Measurements from ENCODE around the gene BBC3. TPM values are rescaled to one million over a fixed set of nuclear protein-coding genes. Genes with fewer than 3 reads are reported as not detected.

Gene BBC3
- polyA plus RNA-seq, 3 donors = 1.1 to 2.9 (median 2.1) TPM

DNA sequence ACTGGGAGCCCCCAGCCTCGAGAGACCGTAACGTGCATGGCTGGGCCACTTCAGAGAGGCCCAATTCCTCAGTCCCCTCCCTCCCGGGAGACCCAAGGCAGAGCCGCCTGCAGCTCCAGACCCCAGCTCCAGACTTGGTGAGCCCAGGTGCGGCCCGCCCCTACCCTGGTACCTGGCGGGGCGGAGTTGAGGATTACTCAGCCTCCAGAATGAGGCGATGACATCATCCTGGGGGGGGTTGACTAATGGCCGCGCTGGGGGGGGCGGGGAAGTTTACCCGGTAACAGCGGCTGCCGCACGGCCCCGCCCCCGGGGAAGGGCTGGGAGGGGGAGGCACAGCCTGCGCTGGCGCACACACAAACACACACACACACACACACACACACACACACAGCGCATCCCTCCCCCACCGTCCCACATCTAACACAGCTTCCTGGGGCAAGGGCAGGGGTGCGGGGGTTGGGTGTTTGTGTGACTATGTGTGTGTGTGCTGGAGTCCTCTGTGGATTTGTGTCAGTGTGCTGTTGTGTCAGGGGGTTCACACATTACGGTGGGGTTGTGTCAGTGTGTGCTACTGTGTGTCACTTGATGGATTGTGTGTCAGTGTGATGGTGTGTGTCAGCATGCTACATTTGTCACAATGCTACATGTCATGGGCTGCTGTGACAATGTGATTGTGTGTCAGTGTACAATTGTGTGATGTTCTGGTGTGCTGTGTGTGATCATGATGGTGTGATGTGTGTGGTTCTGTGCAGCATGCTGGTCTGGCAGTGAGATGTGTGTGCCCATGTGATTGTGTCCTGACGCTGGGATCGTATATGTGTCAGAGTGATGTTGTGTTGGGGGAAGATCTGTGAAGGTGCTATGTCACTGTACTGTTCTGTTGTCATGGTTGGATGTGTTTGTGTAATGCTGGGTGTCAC lies 10.3 kb upstream of the BBC3 start:
- no peak for DNase-seq (ENCODE audit: extremely low read depth in 1 of 11, low read depth in 9 of 11, low spot score in 4 of 11)

DNA sequence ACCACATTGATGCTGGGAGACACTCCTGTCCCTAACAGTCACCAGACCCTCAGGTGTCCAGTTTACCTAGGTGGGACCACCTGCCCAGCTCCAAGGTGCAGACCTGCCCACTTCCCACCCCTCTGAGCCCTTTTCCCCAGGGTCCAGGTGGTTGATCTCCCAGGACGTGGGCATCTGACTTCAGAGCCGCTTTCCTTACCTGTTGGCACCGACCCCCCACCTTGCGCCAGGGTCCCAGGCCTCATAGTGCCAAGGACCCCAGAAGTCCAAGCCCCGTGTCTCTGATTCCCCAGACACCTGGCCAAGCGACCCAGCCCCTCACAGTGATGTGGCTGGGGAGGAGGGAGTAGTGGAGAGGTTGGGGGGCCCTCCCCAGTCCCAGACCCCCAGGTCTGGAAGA lies 9.6 kb upstream of the BBC3 start:
- DNase-seq (ENCODE audit: extremely low read depth in 1 of 11, low read depth in 9 of 11, low spot score in 4 of 11) = no peak

DNA sequence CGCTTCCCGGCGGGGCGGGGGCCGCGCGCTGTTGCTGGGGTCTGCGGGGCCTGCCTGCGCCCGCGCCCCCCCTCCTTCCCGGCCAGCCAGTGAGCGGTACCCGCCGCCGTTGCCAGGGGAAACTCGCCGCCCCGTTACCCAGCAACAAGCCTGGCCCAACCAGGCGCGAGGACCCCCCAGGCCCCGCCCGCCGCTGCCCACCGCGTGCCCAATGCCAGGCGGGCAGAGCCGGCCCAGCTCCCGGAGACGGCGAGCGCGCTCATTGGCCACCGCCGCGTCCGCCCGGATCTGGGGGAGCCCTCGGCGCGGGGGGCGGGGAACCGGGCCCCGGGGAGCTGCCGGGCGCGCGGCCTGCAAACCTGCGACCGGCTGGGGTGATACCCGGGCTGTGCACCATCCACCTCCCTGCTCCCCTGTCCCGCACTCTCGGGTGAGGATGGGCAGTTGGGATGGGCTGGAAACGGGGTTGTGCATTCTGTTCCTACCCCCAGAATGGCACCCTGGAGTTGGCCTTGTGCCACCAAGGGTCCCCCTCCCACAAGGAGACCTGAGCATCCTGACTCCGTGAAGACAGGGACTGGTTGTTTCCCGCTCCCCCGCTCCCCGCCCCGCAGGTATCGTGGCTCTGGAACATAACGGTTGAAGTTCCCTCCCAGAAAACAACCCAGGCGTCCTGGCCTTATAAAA lies 8.8 kb upstream of the BBC3 start:
- no peak for DNase-seq (ENCODE audit: extremely low read depth in 1 of 11, low read depth in 9 of 11, low spot score in 4 of 11)

DNA sequence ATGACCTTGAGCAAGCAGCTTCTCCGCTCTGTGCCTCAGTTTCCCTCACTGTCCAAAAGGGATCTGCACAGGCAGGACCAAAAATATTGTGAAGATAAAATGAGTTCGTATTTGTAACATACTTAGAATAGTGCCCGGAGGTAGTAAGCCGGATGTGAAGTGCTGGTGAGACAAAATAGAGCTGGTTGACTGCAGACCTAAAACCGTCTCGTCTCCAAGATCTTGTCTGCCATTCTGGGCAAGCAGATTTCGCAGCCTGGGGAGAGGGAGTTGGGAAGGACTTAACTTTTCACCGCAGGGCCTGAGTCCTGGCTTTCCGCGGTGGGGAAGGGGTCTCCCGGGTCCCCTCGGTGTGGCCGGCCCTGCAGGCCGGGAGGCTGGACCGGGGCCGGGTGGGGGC lies 8.2 kb upstream of the BBC3 start:
- DNase-seq (ENCODE audit: extremely low read depth in 1 of 11, low read depth in 9 of 11, low spot score in 4 of 11) = no peak

DNA sequence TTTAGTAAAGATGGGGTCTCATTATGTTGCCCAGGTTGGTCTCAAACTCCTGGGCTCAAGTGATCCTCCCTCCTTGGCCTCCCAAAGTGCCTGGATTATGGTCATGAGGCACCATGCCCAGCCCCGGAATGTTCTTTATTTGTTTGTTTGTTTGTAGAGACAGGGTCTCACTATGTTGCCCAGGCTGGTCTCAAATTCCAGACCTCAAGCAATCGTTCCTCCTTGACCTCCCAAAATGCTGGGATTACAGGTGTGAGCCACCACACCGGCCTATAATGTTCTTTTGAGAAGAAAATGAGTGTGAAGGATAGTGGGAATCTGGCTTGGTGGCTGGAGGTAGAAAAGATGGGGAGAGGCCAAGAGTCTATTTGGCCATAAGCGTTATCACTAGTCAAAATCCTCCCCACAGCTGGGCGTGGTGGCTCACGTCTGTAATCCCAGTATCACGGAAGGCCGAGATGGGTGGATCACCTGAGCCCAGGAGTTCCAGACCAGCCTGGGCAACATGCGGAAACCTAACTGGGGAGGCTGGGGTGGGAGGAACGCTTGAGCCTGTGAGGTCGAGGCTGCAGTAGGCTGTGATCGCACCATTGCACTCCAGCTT lies 5.2 kb upstream of the BBC3 start:
- no peak for DNase-seq (ENCODE audit: extremely low read depth in 1 of 11, low read depth in 9 of 11, low spot score in 4 of 11)

DNA sequence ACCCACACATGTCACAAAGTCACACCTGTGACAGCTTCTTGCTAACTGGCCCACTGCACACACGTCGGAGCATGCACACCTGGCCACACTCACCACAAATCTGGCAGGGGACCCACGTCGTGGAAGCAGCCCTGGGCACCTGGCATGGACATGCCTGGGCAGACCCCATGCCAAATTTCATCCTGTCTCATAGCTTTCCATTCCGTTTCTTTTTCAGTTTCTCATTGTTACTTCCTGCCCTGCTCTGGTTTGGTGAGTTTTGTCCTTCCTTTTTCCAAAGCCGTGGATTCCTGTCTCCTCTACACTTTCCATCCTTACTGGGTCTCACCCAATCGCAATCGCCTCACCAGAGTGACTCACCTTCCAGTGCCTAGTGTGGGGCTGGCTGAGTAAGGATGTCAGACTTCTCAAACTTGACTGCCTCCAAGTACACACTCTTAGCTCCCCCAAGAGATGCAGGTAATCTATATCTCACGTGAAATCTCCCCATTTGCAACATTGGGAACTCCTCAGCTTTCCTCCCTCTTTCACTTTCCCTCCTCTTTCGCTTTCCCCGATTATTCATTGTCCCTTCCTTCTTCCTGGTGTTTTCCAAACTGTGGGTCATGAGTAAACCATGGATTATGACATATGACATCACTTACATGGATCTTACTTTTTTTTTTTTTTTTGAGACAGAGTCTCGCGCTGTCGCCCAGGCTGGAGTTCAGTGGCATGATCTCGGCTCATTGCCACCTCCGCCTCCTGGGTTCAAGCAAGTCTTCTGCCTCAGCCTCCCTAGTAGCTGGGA lies 1.6 kb upstream of the BBC3 start:
- DNase-seq (ENCODE audit: extremely low read depth in 1 of 11, low read depth in 9 of 11, low spot score in 4 of 11) = no peak

DNA sequence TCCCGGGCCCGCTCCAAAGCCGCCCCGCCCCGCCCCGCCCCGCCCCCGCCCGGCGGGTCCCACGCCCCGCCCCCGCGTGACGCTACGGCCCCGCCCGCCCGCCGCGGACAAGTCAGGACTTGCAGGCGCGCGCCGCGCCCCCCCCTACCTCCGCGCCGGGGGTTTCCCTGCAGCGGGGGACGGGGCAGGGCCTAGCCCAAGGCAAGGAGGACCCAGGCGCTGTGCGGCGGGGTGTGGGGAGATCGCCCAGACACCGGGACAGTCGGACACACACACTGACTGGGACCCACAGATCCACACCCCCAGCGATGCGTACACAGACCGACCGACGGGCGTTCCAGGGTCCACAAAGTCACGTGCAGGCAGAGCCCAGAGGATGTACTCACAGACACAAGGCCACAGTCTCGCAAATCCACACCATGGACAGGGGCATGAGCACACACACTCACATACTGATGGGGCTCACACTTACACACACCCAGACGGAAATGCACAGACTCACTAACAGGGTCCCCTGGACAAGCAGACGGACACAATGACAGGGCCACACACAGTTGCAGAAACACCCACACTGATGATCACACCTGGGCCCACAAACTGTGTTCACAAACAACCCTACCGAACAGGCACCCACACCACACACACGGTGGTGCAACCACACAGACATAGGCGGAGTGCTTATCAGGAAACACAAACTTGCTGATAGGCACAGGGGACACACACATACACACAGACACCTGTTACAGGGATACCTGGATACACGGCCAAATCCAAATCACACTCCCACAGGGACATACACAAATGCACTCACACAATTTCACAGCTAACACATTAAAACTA lies 436 bp upstream of the BBC3 start:
- peak in 2 of 11 donors; percentile 64 to 67 for DNase-seq (ENCODE audit: extremely low read depth in 1 of 11, low read depth in 9 of 11, low spot score in 4 of 11)

DNA sequence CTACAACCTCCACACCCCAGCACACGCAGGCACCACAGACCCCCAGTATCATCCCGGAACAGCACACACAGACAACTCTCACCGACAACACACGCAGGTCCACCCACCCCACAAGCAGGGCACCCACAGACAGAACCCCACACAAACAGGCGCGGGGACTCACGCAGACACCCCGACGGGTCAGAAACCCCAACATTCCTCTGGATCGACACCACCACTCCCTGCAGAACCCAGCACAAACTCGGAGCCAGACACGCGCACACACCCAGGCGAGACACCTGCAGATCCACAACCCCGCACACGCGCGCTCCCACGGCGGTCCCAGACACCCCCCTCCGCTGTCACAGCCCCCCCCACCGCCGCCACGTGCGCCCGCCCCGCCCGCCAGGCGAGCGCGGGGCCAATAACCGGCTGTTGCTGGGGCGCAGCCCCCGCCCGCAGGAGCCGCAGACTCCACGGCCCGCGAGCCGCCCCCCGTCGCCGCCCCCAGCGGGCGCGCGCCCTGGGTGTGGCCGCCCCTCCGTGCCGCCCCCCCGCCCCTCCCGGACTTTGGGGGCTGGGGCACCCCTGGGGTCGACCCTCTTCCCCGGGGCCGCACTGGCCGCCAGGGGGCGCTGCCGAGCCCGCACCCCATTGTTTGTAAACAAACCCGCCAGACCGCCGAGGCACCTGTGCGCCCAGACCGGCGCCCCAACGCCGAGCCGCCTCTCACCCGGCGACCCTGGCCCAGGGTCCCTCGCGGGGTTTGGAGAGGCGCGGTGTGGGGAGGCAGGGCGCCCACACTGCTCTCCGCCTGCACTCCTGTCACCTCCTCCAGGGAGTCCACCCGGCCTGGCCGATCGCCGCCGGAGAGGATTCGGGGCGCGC lies 712 bp downstream of the BBC3 start:
- DNase-seq (ENCODE audit: extremely low read depth in 1 of 11, low read depth in 9 of 11, low spot score in 4 of 11) = no peak

DNA sequence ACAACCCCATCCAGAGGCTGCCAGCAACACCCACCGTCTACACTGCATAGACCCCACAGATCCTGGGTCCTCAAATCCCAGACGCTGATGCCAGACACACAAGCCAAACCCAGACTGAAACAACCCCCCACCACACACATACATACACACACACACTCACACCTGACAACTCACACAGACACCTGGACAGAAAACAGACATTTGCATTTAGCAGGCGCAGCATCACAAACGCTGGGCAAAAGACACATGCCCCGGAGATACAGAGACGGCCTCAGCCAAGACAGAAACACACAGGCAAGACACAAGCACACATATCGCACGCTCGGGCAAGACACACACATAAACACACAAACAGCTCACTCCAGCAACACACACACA lies 1.3 kb downstream of the BBC3 start:
- no peak for DNase-seq (ENCODE audit: extremely low read depth in 1 of 11, low read depth in 9 of 11, low spot score in 4 of 11)

DNA sequence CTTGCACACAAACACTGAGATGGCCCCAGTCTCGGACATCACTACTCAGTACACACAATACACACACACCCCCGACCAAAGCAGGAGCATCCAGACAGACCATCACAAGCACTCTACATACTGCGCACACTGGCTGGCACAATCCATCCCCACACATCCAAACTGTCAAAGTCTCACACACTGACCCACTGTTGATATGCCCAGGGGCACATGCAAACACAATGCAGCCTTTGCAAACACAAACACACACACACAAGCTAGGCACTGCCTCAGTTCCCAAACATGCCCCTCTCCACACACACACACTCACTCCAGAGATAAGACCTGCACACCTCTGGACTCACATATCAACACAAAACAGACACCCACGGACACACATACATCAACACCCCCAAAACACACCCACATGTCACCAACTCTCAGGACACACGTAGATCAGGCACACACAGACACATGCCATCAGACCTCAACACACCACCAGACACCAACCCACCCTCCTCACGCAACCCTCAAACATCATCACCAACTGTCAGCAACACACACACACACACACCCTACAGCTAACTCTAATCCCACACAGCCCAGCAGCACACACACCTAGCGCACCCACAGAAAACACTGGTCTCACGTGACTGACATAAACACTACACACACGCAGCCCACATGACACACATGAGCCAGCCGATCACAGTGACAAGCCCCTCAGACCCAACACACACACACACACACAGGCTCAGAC lies 1.9 kb downstream of the BBC3 start:
- DNase-seq (ENCODE audit: extremely low read depth in 1 of 11, low read depth in 9 of 11, low spot score in 4 of 11) = no peak

DNA sequence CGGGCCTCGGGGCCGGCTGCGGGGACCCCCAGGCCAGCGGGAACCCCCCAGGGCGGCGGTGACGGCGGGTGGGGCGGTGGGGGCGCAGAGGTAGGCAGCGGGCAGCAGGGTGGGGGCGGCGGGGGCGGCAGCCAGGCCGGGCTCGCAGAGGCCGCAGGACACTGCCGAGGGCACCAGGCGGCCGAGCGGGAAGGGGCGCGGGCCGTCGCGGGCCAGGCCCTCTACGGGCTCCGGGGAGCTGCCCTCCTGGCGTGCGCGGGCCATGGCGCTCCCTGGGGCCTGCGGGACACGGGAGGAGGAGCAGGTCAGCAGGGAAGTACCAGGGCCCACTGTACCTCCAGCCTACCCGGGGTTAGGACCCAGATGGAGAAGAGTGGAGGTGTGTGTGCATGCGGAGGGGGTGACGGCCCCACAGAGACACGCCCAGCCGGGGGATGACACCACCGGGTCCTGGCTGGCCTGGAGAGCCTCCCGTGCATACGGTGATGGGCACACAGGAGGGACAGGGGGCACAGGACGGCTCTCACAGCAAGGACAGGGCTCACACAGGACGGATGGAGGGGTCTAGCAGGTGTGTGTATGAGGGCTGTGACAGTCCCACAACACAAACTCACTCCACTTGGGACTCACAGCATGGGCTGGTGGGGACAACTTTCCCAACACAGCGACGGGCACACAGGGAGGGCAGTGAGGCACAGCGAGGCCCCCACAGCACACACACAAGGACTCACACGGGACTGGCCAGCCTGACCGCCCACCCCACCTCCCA lies 2.6 kb downstream of the BBC3 start:
- no peak for DNase-seq (ENCODE audit: extremely low read depth in 1 of 11, low read depth in 9 of 11, low spot score in 4 of 11)

DNA sequence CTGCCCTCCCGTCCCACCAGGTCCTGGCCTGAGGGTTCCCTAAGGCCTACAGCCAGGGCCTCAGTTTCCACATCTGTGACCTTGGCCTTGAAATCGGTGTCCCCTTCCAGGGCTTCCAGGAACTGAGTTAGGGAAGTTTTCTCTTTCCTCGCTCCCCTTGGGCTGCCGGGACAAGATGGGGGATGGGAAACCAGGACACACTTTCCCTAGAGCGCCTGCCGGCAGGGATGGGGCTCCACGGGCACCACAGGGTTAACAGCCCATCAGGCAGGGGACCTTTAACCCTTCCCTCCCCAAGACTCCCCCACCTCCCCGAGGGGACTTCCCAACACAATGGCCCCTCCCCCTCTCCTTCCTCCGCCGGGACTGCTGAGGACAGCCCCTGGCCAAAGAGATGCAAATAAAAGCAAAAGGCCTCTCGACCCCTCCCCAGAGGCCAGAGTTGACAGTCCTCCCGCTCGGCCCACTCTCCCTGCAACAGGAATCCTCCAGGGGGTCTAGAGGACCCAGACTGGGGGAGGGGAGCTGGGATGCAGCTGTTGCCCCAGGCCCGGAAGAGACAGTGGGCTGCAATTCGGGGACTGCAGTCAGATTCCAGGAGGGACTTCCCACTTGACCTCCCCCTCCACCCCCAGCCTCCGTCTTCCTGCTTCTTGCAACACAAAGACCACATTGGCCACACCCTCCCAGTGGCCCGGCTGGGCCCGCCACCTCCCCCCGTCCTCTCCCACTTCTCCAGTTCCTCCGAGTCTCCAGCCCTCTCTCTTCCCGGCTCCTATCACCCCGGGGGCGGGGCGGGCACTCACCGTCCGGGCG lies 3.4 kb downstream of the BBC3 start:
- peak in 1 of 11 donors; percentile 65 for DNase-seq (ENCODE audit: extremely low read depth in 1 of 11, low read depth in 9 of 11, low spot score in 4 of 11)

DNA sequence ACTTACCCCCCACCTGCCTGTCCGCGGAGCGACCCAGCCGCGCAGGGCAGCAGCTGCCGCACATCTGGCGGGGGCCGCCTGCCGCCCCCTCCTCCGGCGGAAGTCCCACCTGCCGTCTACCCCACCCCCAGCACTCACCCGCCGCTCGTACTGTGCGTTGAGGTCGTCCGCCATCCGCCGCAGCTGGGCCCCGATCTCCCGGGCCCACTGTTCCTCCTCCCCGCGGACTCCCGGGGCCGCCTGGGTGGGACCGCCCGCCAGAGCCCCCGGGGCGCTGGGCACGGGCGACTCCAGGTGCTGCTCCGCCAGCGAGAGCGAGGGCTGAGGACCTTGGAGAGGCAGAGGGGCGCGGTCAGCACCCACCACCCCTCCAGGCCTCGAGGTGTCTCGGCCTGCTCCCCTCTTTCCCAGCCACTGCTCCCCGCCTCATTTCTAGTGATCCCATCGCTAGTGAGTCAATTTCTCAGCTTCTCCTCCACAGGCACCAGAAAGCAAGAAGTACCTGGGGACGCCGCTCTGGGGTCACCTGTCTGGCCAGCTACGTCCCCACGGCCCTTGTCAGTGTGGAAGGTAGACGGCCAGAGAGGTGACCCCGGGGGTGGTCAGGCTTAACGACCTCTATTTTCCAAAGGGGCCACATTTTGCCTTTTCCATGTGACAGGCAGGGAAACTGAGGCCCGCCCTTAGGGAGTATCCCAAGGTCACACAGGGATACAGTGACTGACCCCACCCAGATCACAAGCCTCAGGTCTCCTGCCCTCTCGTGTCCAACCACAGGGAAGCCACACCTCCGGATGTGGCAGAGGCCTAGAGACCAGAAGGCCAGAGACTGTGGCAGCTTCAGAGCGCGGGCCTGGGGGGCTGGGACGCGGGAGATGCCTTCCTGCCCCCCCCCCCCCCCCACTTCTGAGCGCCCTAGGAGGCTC lies 4.3 kb downstream of the BBC3 start:
- DNase-seq (ENCODE audit: extremely low read depth in 1 of 11, low read depth in 9 of 11, low spot score in 4 of 11) = no peak

DNA sequence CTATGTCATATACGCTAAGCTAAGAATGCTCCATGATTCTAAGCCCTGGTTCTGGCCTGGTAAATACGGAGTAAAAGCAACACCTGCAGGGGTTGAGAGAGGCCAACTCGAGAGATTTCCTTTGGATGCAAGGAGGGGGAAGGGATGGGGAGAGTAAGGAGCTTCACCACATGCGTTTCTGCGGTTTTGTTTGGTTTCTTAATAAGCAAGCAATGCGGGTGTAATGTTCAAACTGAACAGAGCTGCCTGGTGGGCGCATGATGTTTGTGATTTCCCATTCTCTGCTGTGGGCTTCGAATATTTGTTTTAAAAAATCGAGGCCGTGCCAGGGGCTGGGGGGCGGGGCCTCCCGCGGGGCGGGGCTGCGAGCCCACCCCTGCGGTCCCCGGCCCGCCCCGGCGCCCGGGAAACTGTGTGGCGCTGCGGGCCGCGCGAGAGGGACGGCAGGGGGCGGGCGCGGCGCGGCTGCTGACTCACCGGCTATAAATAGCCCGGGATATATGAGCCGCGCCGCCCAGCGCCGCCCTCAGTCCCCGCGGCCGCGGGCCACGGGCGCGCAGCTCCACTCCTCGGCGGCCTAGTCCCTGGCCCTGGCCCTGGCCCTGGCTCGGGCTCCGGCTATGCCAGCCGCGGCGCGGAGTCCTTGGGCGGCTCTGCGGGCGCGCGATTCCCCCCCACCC lies 5.1 kb downstream of the BBC3 start:
- DNase-seq (ENCODE audit: extremely low read depth in 1 of 11, low read depth in 9 of 11, low spot score in 4 of 11) = peak in 9 of 11 donors; percentile 81 to 90 (median 87)
